HG03108 (cell line): ENCODE measurements around the gene PIPOX.

Source experiments
- ATAC-seq: cut with Tn5 transposase; IDR thresholded peaks from one replicate; pipeline ENCODE4 v1.9.1; 2021; ENCODE audit warnings: moderate library complexity; ENCODE audit not compliant: unreplicated experiment

Gene PIPOX

GRCh38 chr17:29094101-29094708 lies 51.3 kb downstream of the PIPOX start:
- ATAC-seq, result no peak

GRCh38 chr17:29095439-29095838 lies 52.5 kb downstream of the PIPOX start:
- ATAC-seq, result no peak

DNA sequence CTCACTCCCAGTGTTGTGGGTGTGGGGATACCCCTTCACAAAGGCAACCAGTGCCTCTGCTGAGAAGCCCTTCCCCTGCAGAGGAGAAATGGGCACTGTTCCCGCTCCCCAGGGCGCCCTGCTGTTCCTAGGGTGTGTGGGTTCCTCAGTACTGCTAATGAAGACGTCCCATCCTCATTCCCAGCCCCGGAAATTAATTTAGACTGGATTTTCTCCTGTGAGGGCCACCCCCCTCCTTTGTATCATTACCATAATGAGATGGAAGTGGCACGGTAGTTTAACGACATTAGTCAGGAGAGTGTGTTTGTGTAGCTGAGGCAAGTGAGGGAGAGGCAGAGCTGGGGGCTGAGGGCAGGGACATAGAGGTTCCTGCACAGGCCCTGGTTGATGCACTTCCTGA lies 53.2 kb downstream of the PIPOX start:
- no peak for ATAC-seq

GRCh38 chr17:29099527-29099926 lies 56.6 kb downstream of the PIPOX start:
- no peak for ATAC-seq

DNA sequence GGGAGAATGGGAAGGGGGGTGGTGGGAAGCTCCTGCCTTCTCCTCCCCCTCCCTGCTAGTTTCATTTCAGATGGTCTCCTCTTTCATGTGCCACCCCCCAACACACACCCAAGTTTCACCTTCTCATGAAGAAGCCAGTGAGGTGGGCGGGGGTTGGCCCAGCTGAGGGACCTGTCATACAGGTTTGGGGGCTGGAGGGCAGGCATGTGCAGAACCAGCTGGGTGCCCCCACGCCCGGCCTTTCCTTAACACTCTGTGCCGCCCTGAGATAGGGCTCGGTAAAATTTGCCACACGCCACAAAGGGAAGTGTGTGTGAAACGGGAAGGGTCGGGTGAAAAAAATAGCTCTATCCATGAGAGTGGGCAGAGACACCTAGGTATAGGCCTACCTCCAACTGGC lies 57.4 kb downstream of the PIPOX start:
- no peak for ATAC-seq

DNA sequence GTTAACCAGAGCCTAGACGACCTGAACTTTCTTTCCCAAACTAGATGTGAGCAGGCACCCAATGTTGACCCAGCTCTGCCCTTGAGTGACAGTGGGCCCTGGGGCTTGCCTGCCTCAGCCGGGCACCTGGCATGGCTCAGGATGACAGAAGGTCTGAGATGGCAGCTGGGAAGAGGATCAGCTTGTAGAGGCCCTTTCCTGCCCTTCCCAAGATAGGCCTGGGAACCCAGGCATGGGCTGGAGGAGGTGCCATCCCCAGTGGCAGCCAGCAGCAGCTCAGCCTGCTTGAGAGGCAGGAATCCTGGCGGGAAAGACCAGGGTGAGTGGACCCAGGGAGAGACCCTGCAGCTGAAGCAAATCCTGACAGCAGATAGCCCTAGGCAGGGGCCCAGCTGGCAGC lies 59.1 kb downstream of the PIPOX start:
- ATAC-seq, result no peak

- no peak for ATAC-seq
These were observed 59.8 kb downstream of the PIPOX start for GRCh38 chr17:29102741-29103181.

DNA sequence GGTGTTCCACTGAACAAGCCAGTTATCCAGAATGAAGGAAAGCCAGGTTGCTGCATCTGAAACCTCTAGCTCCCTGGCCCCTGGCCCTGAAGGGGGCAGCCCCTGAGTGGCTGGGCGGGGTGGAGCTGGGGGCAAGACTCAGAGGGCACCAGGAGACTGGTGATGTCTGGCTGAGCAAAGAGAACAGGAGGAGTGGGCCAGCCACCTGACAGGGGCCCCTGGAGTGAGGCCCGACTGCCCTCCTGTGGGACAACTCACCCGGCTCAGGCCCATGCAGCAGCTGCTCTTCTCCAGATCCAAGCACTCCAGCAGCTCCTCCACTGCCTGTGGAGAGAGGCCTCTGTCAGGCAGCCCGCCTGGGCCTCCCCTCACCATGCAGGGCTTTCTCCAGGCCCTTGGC lies 60.4 kb downstream of the PIPOX start:
- ATAC-seq, result no peak
